GM23338 (cell line): Measurements from ENCODE around the gene JAG1. TPM values are rescaled to one million over a fixed set of nuclear protein-coding genes. Genes with fewer than 3 reads are reported as not detected.
A peak's percentile ranks its signal among the peaks of the same experiment; 100 is the strongest.

Experiments used
- ATAC-seq: fragments of 200-7000 bp; cut with Tn5 transposase; 3 replicates; pipeline ENCODE4 v1.9.1; 2020
- DNase-seq: peaks from one replicate; pipeline ENCODE4 v3.0.0-alpha.2; 2015; ENCODE audit warnings: low spot score
- H2AFZ ChIP-seq: fragments of 200-600 bp; sonication (generic); 2 replicates; pipeline ENCODE4 v1.8.0; 2016; ENCODE audit warnings: antibody characterized with exemption, mild to moderate bottlenecking, moderate library complexity
- H3F3A ChIP-seq: fragments of 200-600 bp; sonication (generic); replicated peaks from 2 replicates; pipeline ENCODE4 v1.8.0; 2017; ENCODE audit warnings: antibody characterized with exemption, mixed run types, low read depth
- H3K27ac ChIP-seq: fragments of 200-600 bp; sonication (generic); 2 replicates; pipeline ENCODE4 v1.6.1; 2016; ENCODE audit warnings: low read depth
- H3K27me3 ChIP-seq: fragments of 200-600 bp; sonication (generic); 2 replicates; pipeline ENCODE4 v1.8.0; 2016; ENCODE audit warnings: mild to moderate bottlenecking, mixed run types, moderate library complexity; ENCODE audit not compliant: insufficient read depth
- H3K36me3 ChIP-seq: fragments of 200-600 bp; sonication (generic); 2 replicates; pipeline ENCODE4 v1.8.0; 2016; ENCODE audit warnings: mild to moderate bottlenecking; ENCODE audit not compliant: insufficient read depth
- H3K4me1 ChIP-seq: fragments of 200-600 bp; sonication (generic); 2 replicates; pipeline ENCODE4 v1.8.0; 2016; ENCODE audit warnings: mild to moderate bottlenecking, moderate library complexity; ENCODE audit not compliant: insufficient read depth
- H3K4me2 ChIP-seq: fragments of 200-600 bp; sonication (generic); 2 replicates; pipeline ENCODE4 v1.7.1; 2017; ENCODE audit warnings: mixed run types
- H3K4me3 ChIP-seq: fragments of 200-600 bp; sonication (generic); 2 replicates; pipeline ENCODE4 v1.6.1; 2016; ENCODE audit warnings: mixed run types
- H3K79me2 ChIP-seq: fragments of 200-600 bp; sonication (generic); replicated peaks from 2 replicates; pipeline ENCODE4 v1.8.0; 2017; ENCODE audit warnings: mild to moderate bottlenecking; ENCODE audit not compliant: insufficient read depth
- H3K9me2 ChIP-seq: fragments of 200-600 bp; sonication (generic); 2 replicates; pipeline ENCODE4 v1.8.0; 2017; ENCODE audit not compliant: insufficient read depth
- H4K20me1 ChIP-seq: fragments of 200-600 bp; sonication (generic); replicated peaks from 2 replicates; pipeline ENCODE4 v1.8.0; 2017; ENCODE audit warnings: mild to moderate bottlenecking; ENCODE audit not compliant: insufficient read depth
- H3K27ac Mint-ChIP-seq: 2 replicates; pipeline ENCODE4 v1.8.0; 2020; ENCODE audit warnings: inconsistent platforms, mild to moderate bottlenecking, moderate library complexity, mixed read lengths
- H3K27me3 Mint-ChIP-seq: 3 replicates; pipeline ENCODE4 v1.8.0; 2022; ENCODE audit warnings: low read depth, mild to moderate bottlenecking, moderate library complexity, mixed read lengths, inconsistent platforms; ENCODE audit not compliant: insufficient read depth, poor library complexity
- H3K36me3 Mint-ChIP-seq: 3 replicates; pipeline ENCODE4 v1.8.0; 2021; ENCODE audit warnings: low read depth, mild to moderate bottlenecking, inconsistent platforms, moderate library complexity, mixed read lengths
- H3K4me1 Mint-ChIP-seq: 3 replicates; pipeline ENCODE4 v1.8.0; 2020; ENCODE audit warnings: mild to moderate bottlenecking, inconsistent platforms, mixed read lengths
- H3K4me3 Mint-ChIP-seq: 3 replicates; pipeline ENCODE4 v1.8.0; 2021; ENCODE audit warnings: moderate library complexity, mild to moderate bottlenecking, inconsistent platforms, mixed read lengths
- H3K9me3 Mint-ChIP-seq: 3 replicates; pipeline ENCODE4 v1.8.0; 2020; ENCODE audit warnings: moderate library complexity, mild to moderate bottlenecking, inconsistent platforms, mixed read lengths
- CREB1 ChIP-seq: fragments of 250-450 bp; sonication (Bioruptor Pico); IDR thresholded peaks from 2 replicates; pipeline ENCODE4 v1.5.0; 2020; ENCODE audit warnings: low read depth, mild to moderate bottlenecking, moderate library complexity
- POLR2AphosphoS5 ChIP-seq: IDR thresholded peaks from 2 replicates; pipeline ENCODE4 v1.6.1; 2016; ENCODE audit warnings: antibody characterized with exemption, low read depth
- STAT1 ChIP-seq: IDR thresholded peaks from one replicate; pipeline ENCODE4 v1.6.1; 2016; ENCODE audit warnings: antibody characterized with exemption; ENCODE audit not compliant: unreplicated experiment
- polyA plus RNA-seq: library from polyadenylated mRNA; unstranded; fragments of >200 nt; fragmentation: Nextera tagmentation; extraction: Ambion mirVana; gene quantifications from 2 replicates; pipeline ENCODE4 v1.2.1, GENCODE V29; 2016
- total RNA-seq: library from RNA; depleted of rRNA; stranded (reverse); fragments of >200 nt; shearing (Covaris generic); gene quantifications from 2 replicates; pipeline ENCODE4 v1.2.3, GENCODE V29; 2014
- TF ChIP-seq, protein P1 (sequence below): fragments of 250-450 bp; sonication (Bioruptor Pico); IDR thresholded peaks from 2 replicates; pipeline ENCODE4 v1.5.0; 2020; ENCODE audit warnings: mild to moderate bottlenecking, moderate library complexity
- TF ChIP-seq, protein P2 (sequence below), 2 experiments: fragments of 200-600 bp in 1 of 2; sonication (generic) in 1 of 2; conservative IDR thresholded peaks; 2 replicates each; pipeline versions ENCODE4 v1.5.1 to v1.6.1; 2016 to 2017; ENCODE audit warnings: antibody characterized with exemption in 2 of 2, low read depth in 2 of 2, mild to moderate bottlenecking in 2 of 2, moderate library complexity in 1 of 2

The JAG1 gene
- total and polyA plus RNA-seq, 2 experiments from 2014 or later, result 9.7 to 46.5 TPM

DNA sequence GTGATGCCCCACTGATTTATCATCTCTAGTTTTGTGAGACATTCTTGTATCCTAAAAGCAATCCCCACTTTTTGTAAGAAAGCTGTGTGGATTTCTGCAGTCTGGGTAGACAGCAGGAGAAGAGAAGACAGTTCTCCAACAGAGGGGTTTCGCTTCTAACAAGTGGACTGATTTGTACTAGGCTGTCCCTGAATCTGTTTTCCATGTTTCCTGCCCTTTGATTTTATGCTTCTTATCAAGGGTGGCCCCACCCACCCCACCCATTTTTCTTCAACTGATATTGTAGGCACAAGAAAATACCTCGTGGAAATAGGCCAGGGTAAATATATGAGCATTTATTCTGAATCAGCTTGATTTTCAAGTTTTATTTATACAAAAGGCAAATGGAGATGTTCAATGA is 25.7 kb upstream of the JAG1 start (continued):
- TF ChIP-seq, protein P1, sequence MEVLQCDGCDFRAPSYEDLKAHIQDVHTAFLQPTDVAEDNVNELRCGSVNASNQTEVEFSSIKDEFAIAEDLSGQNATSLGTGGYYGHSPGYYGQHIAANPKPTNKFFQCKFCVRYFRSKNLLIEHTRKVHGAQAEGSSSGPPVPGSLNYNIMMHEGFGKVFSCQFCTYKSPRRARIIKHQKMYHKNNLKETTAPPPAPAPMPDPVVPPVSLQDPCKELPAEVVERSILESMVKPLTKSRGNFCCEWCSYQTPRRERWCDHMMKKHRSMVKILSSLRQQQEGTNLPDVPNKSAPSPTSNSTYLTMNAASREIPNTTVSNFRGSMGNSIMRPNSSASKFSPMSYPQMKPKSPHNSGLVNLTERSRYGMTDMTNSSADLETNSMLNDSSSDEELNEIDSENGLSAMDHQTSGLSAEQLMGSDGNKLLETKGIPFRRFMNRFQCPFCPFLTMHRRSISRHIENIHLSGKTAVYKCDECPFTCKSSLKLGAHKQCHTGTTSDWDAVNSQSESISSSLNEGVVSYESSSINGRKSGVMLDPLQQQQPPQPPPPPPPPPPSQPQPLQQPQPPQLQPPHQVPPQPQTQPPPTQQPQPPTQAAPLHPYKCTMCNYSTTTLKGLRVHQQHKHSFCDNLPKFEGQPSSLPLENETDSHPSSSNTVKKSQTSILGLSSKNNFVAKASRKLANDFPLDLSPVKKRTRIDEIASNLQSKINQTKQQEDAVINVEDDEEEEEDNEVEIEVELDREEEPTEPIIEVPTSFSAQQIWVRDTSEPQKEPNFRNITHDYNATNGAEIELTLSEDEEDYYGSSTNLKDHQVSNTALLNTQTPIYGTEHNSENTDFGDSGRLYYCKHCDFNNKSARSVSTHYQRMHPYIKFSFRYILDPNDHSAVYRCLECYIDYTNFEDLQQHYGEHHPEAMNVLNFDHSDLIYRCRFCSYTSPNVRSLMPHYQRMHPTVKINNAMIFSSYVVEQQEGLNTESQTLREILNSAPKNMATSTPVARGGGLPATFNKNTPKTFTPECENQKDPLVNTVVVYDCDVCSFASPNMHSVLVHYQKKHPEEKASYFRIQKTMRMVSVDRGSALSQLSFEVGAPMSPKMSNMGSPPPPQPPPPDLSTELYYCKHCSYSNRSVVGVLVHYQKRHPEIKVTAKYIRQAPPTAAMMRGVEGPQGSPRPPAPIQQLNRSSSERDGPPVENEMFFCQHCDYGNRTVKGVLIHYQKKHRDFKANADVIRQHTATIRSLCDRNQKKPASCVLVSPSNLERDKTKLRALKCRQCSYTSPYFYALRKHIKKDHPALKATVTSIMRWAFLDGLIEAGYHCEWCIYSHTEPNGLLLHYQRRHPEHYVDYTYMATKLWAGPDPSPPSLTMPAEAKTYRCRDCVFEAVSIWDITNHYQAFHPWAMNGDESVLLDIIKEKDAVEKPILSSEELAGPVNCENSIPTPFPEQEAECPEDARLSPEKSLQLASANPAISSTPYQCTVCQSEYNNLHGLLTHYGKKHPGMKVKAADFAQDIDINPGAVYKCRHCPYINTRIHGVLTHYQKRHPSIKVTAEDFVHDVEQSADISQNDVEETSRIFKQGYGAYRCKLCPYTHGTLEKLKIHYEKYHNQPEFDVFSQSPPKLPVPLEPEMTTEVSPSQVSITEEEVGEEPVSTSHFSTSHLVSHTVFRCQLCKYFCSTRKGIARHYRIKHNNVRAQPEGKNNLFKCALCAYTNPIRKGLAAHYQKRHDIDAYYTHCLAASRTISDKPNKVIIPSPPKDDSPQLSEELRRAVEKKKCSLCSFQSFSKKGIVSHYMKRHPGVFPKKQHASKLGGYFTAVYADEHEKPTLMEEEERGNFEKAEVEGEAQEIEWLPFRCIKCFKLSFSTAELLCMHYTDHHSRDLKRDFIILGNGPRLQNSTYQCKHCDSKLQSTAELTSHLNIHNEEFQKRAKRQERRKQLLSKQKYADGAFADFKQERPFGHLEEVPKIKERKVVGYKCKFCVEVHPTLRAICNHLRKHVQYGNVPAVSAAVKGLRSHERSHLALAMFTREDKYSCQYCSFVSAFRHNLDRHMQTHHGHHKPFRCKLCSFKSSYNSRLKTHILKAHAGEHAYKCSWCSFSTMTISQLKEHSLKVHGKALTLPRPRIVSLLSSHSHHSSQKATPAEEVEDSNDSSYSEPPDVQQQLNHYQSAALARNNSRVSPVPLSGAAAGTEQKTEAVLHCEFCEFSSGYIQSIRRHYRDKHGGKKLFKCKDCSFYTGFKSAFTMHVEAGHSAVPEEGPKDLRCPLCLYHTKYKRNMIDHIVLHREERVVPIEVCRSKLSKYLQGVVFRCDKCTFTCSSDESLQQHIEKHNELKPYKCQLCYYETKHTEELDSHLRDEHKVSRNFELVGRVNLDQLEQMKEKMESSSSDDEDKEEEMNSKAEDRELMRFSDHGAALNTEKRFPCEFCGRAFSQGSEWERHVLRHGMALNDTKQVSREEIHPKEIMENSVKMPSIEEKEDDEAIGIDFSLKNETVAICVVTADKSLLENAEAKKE (CRISPR knock-in tag), result no peak
- TF ChIP-seq STAT1 (no peak), POLR2AphosphoS5 (no peak)

DNA sequence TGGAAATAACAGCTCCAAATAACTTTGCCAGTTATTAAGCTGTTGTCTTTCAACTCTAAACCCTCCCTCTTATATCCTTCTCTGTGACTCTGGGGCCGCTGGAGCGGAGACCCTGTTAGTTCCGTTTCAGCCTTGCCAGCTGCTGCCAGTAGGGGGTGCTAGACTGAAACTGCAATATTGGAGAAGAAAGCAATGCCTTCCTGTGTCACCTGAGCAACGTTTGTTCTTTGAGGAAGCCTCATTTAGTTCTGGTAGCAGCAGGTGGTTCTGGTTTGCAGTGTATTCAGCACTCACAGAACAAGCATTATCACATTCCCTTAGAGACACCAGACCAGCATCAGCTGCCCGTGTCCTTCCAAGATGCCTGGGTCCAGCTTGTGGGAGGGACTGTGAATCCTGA is 22.9 kb upstream of the JAG1 start:
- Mint-ChIP-seq H3K27me3 (no peaks in the 10 kb centered on the region), H3K4me3 (no peak overlapping the region), H3K9me3 (no peaks in the 10 kb centered on the region), H3K36me3 (no peaks in the 10 kb centered on the region), H3K4me1 (peaks cover 10% of the 10 kb centered on the region), H3K27ac (no peak overlapping the region)
- ATAC-seq, result peak; percentile 66
- DNase-seq, result peak; percentile 75
- Histone ChIP-seq H3K9me2 (peaks cover 9% of the 10 kb centered on the region), H3K27me3 (no peaks in the 10 kb centered on the region), H3K36me3 (no peaks in the 10 kb centered on the region), H3K4me2 (no peak overlapping the region), H3F3A (no peaks in the 10 kb centered on the region), H3K4me1 (peaks cover 13% of the 10 kb centered on the region), H2AFZ (no peak overlapping the region), H3K4me3 (no peak overlapping the region), H4K20me1 (no peaks in the 10 kb centered on the region), H3K27ac (no peak overlapping the region), H3K79me2 (no peaks in the 10 kb centered on the region)
- TF ChIP-seq CREB1 (CRISPR knock-in tag), result no peak
- TF ChIP-seq, protein P2, sequence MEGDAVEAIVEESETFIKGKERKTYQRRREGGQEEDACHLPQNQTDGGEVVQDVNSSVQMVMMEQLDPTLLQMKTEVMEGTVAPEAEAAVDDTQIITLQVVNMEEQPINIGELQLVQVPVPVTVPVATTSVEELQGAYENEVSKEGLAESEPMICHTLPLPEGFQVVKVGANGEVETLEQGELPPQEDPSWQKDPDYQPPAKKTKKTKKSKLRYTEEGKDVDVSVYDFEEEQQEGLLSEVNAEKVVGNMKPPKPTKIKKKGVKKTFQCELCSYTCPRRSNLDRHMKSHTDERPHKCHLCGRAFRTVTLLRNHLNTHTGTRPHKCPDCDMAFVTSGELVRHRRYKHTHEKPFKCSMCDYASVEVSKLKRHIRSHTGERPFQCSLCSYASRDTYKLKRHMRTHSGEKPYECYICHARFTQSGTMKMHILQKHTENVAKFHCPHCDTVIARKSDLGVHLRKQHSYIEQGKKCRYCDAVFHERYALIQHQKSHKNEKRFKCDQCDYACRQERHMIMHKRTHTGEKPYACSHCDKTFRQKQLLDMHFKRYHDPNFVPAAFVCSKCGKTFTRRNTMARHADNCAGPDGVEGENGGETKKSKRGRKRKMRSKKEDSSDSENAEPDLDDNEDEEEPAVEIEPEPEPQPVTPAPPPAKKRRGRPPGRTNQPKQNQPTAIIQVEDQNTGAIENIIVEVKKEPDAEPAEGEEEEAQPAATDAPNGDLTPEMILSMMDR (conservative IDR thresholded peaks at IDR 0.05; ENCODE audit: low read depth in 2 of 2), result peak; percentile 88 to 97
- TF ChIP-seq, protein P1 (CRISPR knock-in tag), result peak; percentile 68
